ENCODE measurements around the gene EMP3.

DNA sequence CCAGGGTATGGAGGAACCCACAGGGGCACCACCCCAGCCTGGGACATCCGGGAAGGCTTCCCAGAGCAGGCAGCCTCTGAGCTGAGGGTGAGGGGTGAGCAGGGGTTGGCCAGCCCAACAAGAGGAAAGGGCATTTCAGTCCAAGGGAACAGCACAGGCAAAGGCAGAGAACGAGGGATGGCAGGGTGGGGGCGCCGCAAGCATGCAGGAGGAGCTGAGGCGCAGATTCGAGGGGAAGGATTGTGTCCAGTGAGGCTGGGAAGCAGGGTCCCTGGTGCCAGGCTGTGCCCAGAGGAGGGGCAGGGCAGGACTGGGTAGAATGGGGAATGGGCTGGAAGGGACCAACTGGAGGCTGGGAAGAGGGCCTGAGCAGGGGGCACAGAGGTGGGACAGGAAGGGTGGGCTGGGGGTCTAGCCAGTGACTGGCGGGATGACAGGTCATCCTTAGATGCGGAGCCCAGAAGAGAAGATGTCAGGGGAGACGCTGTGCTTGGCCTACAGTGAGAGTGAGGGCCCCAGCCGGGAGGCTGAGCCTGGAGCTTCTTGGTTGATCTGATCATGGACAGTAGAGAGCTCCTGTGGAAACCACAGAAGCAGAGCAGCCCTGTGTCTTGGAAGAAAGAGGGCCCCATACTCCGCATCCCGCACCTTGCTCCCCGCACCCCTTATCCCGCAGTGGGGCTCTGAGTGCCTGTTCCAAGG is 13.6 kb downstream of the EMP3 start:
- TF ChIP-seq, protein P1, sequence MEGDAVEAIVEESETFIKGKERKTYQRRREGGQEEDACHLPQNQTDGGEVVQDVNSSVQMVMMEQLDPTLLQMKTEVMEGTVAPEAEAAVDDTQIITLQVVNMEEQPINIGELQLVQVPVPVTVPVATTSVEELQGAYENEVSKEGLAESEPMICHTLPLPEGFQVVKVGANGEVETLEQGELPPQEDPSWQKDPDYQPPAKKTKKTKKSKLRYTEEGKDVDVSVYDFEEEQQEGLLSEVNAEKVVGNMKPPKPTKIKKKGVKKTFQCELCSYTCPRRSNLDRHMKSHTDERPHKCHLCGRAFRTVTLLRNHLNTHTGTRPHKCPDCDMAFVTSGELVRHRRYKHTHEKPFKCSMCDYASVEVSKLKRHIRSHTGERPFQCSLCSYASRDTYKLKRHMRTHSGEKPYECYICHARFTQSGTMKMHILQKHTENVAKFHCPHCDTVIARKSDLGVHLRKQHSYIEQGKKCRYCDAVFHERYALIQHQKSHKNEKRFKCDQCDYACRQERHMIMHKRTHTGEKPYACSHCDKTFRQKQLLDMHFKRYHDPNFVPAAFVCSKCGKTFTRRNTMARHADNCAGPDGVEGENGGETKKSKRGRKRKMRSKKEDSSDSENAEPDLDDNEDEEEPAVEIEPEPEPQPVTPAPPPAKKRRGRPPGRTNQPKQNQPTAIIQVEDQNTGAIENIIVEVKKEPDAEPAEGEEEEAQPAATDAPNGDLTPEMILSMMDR (IDR thresholded peaks at IDR 0.05; ENCODE audit: poor library complexity): no peak
- no peak for TF ChIP-seq EZH2 (IDR thresholded peaks at IDR 0.05; ENCODE audit: borderline replicate concordance)
